NOMO-1 treated with DMSO at 0.1 percent for 48 hours (cell line): ENCODE measurements around the gene BNC1.
"Not testable (repeated sequence)": the region's sequence is repeated elsewhere in the genome, so short reads cannot be mapped to it uniquely, and the experiment has no call there.

ENCODE experiments used
- DNase-seq: peaks from one replicate; lab custom pipeline; 2025; ENCODE audit not compliant: unreplicated experiment; lab: John Stamatoyannopoulos, UW

BNC1 gene

DNA sequence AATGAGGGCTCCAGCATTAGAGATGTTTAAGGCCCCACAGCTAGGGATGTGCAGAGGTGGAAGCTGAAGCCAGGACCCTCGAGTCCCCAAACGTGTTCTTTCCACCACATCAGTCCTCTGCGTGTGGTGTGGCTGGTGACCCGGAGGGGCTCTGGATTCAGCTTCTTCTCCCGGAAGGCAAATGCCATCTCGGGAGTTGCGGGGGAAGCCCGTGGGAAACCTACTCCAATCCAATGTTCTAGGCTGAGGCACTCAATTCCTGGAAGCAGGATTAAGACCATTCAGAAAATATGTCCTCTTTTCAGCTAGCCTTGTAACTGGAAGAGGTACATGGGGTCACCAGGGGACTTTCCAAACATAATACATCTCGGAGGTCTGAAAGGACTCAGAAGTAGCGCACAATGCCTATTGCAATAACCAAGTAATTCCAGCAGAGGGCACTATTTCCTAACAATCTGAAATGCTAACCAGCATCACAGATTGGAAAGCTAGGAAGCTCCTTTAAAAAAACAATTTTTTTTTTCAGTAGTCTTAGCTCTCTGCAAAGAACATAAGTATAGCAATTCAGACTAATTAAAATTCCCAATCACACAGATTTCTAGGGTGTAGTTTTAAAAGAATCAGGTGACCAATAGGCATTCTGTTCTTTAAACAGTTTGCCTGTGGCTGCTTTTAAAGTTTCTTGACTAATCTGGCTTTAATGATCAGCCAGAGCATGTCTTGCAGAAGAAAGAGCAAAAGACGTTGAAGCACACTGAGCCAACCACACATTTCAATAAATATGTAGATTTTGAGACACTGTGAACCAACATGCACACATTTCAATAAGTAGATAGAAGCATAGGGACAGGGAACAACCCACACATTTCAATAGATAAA lies 36.1 kb downstream of the BNC1 start:
- DNase-seq: peak; percentile 36

DNA sequence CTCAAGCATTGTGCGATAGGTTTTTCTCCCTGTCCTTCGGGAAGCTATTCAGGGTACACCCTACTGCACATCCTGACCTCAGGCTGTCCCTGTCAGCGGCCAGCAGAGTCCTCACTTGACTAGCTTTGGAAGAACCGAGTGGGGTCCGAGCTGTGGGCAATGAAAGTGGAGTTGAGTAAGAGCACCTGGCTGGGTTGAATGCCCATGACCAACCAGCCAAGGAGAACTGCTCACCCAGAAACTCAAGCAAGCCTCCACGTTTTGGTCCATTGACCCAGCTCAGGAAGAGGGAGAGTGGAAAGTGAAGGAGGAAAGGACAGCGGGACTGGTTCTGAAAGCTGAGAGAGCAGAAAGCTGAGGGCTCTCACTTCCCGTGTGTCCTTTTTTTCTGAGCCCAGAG lies 40.8 kb downstream of the BNC1 start:
- no peak for DNase-seq

DNA sequence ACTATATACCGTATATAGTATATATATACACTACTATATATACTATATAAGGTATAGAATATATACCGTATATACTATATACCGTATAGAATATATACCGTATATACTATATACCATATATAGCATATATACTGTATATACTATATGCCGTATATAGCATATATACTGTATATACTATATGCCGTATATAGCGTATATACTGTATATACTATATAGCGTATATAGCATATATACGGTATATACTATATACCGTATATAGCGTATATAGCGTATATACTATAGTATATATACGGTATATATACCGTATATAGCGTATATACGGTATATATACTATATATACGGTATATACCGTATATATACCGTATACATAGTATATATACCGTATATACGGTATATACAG lies 54.2 kb downstream of the BNC1 start:
- no peak for DNase-seq

DNA sequence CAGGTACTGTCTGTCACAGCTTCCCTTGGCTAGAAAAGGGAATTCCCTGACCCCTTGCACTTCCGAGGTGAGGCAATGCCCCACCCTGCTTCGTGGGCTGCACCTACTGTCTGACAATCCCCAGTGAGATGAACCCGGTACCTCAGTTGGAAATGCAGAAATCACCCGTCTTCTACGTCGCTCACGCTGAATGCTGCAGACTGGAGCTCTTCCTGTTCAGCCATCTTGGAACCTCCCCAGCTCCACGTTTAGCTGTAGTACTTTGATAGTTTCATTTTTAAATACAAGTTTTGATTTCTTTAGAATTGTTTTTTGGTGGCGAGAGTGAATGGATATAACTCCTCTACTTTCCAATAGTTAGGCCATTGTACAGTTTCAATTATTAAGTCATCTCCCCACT lies 59.0 kb downstream of the BNC1 start:
- DNase-seq: no peak

DNA sequence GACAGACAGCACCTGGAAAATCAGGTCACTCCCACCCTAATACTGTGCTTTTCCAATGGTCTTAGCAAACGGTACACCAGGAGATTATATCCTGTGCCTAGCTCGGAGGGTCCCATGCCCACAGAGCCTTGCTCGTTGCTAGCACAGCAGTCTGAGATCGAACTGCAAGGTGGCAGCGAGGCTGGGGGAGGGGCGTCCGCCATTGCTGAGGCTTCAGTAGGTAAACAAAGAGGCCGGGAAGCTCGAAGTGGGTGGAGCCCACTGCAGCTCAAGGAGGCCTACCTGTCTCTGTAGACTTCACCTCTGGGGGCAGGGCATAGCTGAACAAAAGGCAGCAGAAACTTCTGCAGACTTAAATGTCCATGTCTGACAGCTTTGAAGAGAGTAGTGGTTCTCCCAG lies 62.7 kb downstream of the BNC1 start:
- not testable (repeated sequence) for DNase-seq

DNA sequence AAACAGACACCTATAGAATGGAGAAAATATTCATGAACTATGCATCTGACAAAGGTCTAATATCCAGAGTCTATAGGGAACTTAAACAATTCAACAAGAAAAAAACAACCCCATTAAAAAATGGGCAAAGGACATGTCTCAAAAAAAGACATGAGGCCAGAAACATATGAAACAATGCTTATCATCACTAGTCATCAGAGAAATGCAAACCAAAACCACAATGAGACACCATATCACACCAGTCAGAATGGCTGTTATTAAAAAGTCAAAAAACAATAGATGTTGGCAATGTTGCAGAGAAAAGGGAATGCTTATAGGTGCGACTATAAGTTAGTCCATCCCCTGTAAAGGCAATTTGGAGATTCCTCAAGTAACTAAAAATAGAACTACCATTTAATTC lies 65.4 kb downstream of the BNC1 start:
- DNase-seq: no peak

DNA sequence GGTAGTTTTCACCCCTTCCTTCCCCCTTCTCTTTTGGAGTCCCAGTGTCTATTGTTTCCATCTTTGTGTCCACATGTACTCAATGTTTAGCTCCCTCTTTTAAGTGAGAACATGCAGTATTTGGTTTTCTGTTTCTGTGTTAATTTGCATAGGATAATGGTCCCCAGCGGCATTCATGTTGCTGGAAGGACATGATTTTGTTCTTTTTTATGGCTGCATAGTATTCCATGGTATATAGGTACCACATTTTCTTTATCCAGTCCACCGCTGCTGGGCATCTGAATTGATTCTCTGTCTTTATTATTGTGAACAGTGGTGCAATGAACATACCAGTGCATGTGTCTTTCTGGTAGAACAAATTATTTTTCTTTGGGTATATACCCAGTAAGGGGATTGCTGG lies 69.2 kb downstream of the BNC1 start:
- no peak for DNase-seq

DNA sequence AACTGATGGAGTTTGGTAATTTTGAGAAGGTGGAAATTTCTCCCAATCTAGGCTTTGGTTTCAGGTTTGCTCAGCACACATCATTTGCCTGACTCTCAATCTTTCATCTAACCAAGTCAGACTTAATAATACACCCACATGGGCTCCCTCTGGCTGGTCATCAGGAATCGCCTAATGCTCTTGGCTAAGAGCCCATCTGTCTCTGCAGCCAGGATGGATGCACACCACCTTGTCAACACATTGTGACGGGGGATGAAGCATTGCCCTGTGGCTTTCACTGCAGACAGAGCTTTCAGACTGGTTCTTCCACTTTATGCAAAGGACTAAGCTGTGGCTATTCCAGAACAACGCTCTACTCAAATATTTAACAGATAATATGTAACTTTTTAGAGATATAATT lies 73.8 kb downstream of the BNC1 start:
- DNase-seq: no peak

DNA sequence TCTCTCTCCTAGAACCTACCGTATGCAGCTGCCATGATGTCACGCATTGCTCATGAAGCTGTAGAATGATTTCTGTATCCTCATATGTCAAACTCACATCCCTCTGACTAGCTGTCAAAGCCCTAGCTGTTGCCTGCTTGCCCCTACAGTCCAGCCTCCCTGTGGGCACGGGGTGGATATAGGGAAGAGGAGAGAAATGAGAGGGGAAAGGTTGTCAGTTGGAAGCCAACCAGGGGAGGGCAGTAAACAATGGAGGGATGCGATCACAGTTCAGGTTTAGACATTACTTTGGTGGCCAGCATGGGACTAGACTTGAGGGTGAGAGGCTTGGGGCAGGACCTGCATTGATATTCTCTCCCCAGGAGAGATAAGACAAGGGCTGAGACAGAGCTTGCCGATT lies 75.1 kb downstream of the BNC1 start:
- DNase-seq: no peak

DNA sequence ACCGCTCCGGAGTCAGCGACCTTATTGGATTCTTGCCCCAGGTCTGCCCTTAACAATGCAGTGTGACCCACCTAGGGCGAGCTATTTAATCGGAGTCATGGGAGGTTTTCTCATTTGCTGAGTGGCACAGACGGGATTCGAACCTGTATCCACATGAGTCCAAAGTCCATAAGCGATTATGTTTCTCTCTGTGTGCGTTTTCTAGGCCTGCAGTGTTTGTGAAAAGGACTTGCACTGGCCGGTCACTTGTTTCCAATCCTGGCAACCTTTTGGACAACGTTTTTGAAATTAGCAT lies 76.2 kb downstream of the BNC1 start:
- no peak for DNase-seq

DNA sequence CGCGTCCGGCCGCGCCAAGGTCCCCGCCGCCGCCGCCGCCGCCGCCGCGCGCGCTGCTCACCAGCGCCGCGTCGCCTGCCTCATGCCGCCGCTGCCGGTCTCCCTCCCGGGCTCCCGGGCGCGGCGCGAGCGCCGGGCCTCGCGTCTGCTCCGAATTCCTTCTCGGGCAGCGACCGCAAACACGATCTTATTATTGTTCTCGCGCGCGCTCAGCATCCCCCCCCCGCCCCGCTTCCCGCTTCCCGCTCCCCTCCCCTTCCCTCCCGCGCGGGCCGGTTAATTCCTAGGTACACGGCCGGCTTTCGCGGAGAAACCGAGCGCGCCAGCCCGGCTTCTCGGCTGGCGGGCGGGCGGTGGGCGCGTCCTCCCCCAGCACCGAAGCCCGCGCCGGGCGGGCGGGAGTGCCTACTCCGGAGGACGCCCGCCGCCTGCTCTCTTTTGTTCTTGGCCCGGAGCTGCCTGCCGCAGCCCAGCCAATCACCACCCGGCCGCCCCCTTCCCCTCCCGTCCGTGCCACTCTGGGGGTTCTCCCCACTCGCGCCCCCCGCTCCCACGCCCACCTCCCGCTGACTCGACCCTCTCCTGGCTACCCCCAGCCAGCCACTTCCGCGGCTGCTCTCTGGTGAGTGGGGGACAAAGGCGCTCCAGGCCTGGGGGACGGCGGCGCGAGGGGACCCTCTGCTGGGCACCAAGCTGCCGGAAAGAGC lies 76.7 kb downstream of the BNC1 start, which contains the start of gene HDGFL3:
Gene HDGFL3, minus strand, starts transcription at position 164 of the 707 bp plus-strand sequence. CDS start 409 bp downstream, outside the sequence.
- DNase-seq: no peak

DNA sequence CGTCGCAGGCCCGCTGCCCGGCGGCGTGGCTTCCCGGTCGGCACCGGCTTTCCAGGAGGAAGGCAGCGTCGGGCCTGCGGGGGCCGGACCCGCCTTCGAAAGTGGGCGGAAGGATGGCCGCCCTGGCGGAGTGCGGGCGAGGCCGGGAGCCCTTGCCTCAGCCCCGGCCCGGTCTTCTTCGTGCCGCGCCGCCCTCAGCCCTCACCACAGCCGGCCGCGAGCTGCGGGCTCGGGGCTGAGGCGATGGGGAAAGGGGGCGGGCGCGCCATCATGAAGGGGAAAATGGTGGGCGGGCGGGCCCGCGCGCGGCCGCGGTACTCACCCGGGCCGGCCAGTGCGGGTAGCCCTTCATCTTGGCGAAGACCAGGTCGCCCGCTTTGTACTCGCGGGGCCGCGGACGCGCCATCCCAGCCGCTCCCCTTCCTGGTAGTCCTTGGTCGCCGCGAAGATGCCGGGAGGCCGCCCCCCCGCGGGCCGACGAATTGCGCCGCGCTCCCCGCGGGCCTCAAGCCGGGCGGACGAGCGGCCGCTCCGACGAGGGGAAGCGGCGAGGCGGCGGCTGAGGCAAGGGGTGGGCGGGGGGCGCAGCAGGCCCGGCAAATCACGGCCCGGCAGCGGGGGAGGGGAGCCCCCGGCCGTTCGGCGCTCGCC lies 77.3 kb downstream of the BNC1 start:
- no peak for DNase-seq

DNA sequence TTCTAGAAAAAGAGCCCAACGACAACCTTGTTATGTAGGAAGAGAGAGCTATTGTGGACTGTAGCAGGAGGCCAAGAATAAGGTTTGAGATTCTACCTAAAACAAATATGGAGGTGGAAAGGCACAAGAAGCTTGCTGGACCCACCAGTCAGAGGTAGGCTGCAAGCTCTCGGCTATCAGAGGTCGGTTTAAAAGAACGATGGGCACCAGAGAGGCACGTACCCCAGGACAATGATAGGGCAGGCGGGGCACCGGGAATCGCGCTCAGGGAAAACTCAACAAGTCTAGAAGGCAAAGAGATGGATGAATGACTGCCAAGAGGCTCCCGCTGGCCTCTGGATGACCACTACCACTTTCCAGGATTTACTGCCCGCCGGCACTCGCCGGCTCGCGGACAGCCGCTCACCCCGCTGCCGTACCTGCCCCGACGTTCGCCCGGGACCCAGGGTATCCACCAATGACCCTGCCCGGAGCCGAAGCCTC lies 77.9 kb downstream of the BNC1 start:
- no peak for DNase-seq
